ENCODE data around the gene TMEM109. TPM values are rescaled to one million over a fixed set of nuclear protein-coding genes. Genes with fewer than 3 reads are reported as not detected.
A peak's percentile ranks its signal among the peaks of the same experiment; 100 is the strongest.

Gene TMEM109
- total and polyA plus RNA-seq, 2 of the 4 experiments (the other 2 are of a cell fraction): 15.1 to 69.7 TPM

DNA sequence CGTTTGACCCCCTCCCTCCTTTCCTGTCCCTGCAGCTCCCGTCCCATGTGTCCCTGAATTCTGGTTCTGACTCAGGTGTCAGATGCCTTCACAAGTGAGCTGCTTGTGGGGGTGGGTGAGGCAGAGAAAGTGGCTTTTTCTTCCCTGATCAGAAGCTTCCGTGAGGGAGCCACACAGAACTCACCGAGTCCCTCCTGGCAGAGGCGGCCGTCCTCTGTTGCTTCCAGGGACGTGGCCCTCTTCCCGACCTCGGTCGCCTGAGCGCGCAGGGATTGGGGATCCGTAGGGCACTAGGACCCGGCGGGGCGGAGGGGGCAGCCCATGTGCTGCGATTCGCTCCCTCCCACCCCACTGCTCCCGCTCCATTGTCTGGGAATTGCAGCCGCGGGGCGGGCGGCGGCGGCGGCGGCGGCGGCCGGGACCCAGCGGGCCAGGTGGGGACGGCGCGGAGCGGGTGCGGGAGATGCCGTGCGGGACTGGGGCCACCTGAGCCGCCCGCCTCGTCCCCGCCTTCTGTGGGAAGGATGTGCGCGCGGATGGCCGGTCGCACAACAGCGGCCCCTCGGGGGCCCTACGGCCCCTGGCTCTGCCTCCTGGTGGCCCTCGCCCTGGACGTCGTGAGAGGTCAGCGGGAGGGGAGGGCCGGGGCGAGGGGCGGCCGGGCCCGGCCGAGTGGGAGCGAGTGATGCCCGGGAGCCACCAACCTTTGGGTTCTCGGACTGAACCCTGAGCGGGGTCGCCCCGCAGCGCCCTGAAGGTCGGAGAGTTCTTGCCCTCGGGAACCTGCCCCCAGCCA, 10.3 kb downstream of the TMEM109 start, which contains the start of gene TMEM132A:
TMEM132A (plus strand) TSS at position 351 of the 796 bp plus-strand sequence; CDS start at position 525, 174 bp downstream.
- Histone ChIP-seq H3K9ac (ENCODE audit: low read depth, low read length) (peak within 1 kb of the TSS; percentile 59), H4K20me1 (ENCODE audit: insufficient read depth, low read length) (peaks cover 17% of the 10 kb centered on the region), H4K8ac (ENCODE audit: low read depth in 2 of 2, low read length in 2 of 2) (peak within 1 kb of the TSS; percentile 76 to 77; a peak in 2 of 4 replicates), H3K79me1 (ENCODE audit: low read depth in 1 of 2, low read length in 2 of 2) (peaks cover 10 to 42% of the 10 kb centered on the region in 2 experiments; a peak in 3 of 4 replicates), H2AK5ac (ENCODE audit: low read depth, low read length) (peak within 1 kb of the TSS; percentile 42), H3K9me3 (ENCODE audit: control insufficient read depth, insufficient read depth, low read length) (no peaks in the 10 kb centered on the region), H3K9me1 (ENCODE audit: insufficient read depth, low read length) (peaks cover 12% of the 10 kb centered on the region; the same call in 1 of the 2 replicates), H2BK15ac (ENCODE audit: low read depth, low read length) (peak within 1 kb of the TSS; percentile 55; the same call in 1 of the 3 replicates), H2AK9ac (replicated peaks; ENCODE audit: low read depth, low read length, poor library complexity) (peak within 1 kb of the TSS; percentile 96), H2AFZ (replicated peaks; ENCODE audit: low read length, poor library complexity) (peak within 1 kb of the TSS; percentile 95), H3K4me2 (ENCODE audit: low read depth, low read length) (peak within 1 kb of the TSS; percentile 94), H3K4me1 (ENCODE audit: control insufficient read depth, insufficient read depth, low read length) (peaks cover 14% of the 10 kb centered on the region), H3K14ac (replicated peaks; ENCODE audit: low read depth, low read length) (peak within 1 kb of the TSS; percentile 96), H2BK20ac (ENCODE audit: low read depth, low read length) (0 out of 2 replicates have a peak within 1 kb of the TSS, but pooled peaks have one; percentile 48), H3K4ac (ENCODE audit: low read depth, low read length) (peak within 1 kb of the TSS; percentile 70), H3K56ac (ENCODE audit: extremely low read depth, insufficient read depth, low read length) (peak within 1 kb of the TSS; percentile 21; the same call in 1 of the 2 replicates), H3K36me3 (ENCODE audit: control insufficient read depth, insufficient read depth, low read length) (peaks cover 37% of the 10 kb centered on the region), H3K27ac (ENCODE audit: insufficient read depth, low read length) (peak within 1 kb of the TSS; percentile 15; the same call in 1 of the 2 replicates), H3K23ac (ENCODE audit: low read depth, low read length) (peak within 1 kb of the TSS; percentile 82), H3K18ac (ENCODE audit: low read depth, low read length) (no peak within 1 kb of the TSS), H4K5ac (ENCODE audit: low read depth, low read length) (peak within 1 kb of the TSS; percentile 74; the same call in 1 of the 2 replicates), H4K91ac (ENCODE audit: insufficient read depth, low read depth, low read length) (peak within 1 kb of the TSS; percentile 41), H2BK120ac (ENCODE audit: low read depth, low read length) (peak within 1 kb of the TSS; percentile 41; the same call in 1 of the 2 replicates), H3K4me3 (ENCODE audit: insufficient read depth, low read depth, low read length) (peak within 1 kb of the TSS; percentile 65), H2BK5ac (ENCODE audit: low read depth, low read length, poor library complexity, severe bottlenecking) (no peak within 1 kb of the TSS), H3K27me3 (ENCODE audit: control insufficient read depth, insufficient read depth, low read length) (no peaks in the 10 kb centered on the region)
- ChIA-PET CTCF (no interaction called here), POLR2A (ENCODE audit: unreplicated experiment) (no interaction called here)
- BruUV-seq (replicated peaks): no TSS peak
- in situ Hi-C loops (cut with MboI; ENCODE audit: low sequenced_read_pairs) (loop anchor here (25.0 kb wide), 1 partner anchor 1337 kb away; no protein-coding TSS in a partner anchor), intact Hi-C loops (cut with micrococcal nuclease) (no loop called here), dilution Hi-C loops (cut with HindIII; ENCODE audit: low sequenced_read_pairs, unreplicated experiment) (no loop called here)
- 0% methylated on average over 12 of the region's 69 CpGs; no CpG with 5 or more reads in 1 of the 2 experiments for WGBS, 2 experiments (ENCODE audit: extremely low coverage in 2 of 2, insufficient read length in 1 of 2)
- DNase-seq (peak; percentile 68), ATAC-seq (ENCODE audit: low read depth) (peak; percentile 95)
- TF ChIP-seq, protein P1, sequence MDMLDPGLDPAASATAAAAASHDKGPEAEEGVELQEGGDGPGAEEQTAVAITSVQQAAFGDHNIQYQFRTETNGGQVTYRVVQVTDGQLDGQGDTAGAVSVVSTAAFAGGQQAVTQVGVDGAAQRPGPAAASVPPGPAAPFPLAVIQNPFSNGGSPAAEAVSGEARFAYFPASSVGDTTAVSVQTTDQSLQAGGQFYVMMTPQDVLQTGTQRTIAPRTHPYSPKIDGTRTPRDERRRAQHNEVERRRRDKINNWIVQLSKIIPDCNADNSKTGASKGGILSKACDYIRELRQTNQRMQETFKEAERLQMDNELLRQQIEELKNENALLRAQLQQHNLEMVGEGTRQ (IDR thresholded peaks at IDR 0.05; ENCODE audit: low read depth, low read length): peak; percentile 76
- TF ChIP-seq MXI1 (IDR thresholded peaks at IDR 0.05; ENCODE audit: borderline replicate concordance, low read depth, low read length): peak; percentile 70; the same call in 1 of the 2 replicates
- no peak for TF ChIP-seq RCOR1 (IDR thresholded peaks at IDR 0.05; ENCODE audit: insufficient replicate concordance, low read length)
- no peak for TF ChIP-seq MAFK (IDR thresholded peaks at IDR 0.05; ENCODE audit: low read depth, low read length)
- no peak for TF ChIP-seq RAD21 (IDR thresholded peaks at IDR 0.05; ENCODE audit: low read length)
- TF ChIP-seq CEBPB (IDR thresholded peaks at IDR 0.05; ENCODE audit: low read depth, low read length): no peak
- peak; percentile 19; the same call in 1 of the 2 replicates for TF ChIP-seq BHLHE40 (IDR thresholded peaks at IDR 0.05; ENCODE audit: low read depth, low read length)
- TF ChIP-seq POLR2A (IDR thresholded peaks at IDR 0.05; ENCODE audit: low read depth, low read length): peak; percentile 36; the same call in 1 of the 2 replicates
- TF ChIP-seq MAZ (IDR thresholded peaks at IDR 0.05; ENCODE audit: borderline replicate concordance, low read depth, low read length): peak; percentile 96
